ENCODE data around the gene BCL7A.

BCL7A gene

DNA sequence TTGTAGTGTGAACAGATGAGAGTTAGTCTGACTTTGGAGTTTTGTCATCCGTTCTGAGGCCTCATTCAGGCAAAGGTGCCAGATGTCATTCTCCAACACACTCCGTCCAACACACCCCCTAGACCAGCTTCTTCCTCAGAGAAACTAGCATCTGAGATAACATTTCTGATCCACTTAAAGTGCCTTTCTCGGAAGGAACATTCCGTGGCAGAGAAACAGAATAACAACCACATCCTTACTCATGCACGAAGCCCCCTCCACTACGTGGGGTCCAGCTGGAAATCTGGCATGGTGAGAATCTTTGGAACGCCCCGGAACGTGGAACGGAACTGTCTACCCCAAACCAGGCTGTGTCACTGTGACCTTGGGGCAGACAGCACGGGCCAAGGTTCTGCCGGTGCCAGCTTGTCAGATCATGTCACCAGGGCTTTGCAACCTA lies 17.0 kb upstream of the BCL7A start:
- Histone ChIP-seq H3K36me3 (no peaks in the 10 kb centered on the region), H3K4me3 (peak overlapping the region in 1 of 2 donors; percentile 12), H3K27ac (peak overlapping the region; percentile 66 to 80), H3K27me3 (no peaks in the 10 kb centered on the region), H3K4me1 (peaks cover 0 to 24% (median 13%) of the 10 kb centered on the region in 4 donors), H3K9me3 (no peaks in the 10 kb centered on the region)
- intact Hi-C loops (cut with DNase I; ENCODE audit: low total_unique reads), result no loop called here
- no peak for TF ChIP-seq CTCF (IDR thresholded peaks at IDR 0.05)
- no peak for DNase-seq

GRCh38 chr12:122005252-122005776 lies 16.4 kb upstream of the BCL7A start:
- no peaks in the 10 kb centered on the region for H3K27me3 ChIP-seq
- TF ChIP-seq CTCF (IDR thresholded peaks at IDR 0.05), result no peak
- H3K9me3 ChIP-seq, result no peaks in the 10 kb centered on the region
- no peak overlapping the region for H3K4me3 ChIP-seq
- peak overlapping the region; percentile 66 to 80 for H3K27ac ChIP-seq
- intact Hi-C loops (cut with DNase I; ENCODE audit: low total_unique reads), result no loop called here
- peaks cover 0 to 24% (median 13%) of the 10 kb centered on the region in 4 donors for H3K4me1 ChIP-seq
- H3K36me3 ChIP-seq, result no peaks in the 10 kb centered on the region
- no peak for DNase-seq

- H3K4me1 ChIP-seq, result peaks cover 0 to 24% (median 13%) of the 10 kb centered on the region in 4 donors
- no peak for DNase-seq
- H3K36me3 ChIP-seq, result no peaks in the 10 kb centered on the region
- H3K27me3 ChIP-seq, result no peaks in the 10 kb centered on the region
- intact Hi-C loops (cut with DNase I; ENCODE audit: low total_unique reads), result no loop called here
- H3K9me3 ChIP-seq, result no peaks in the 10 kb centered on the region
- TF ChIP-seq CTCF (IDR thresholded peaks at IDR 0.05), result no peak
- no peak overlapping the region for H3K27ac ChIP-seq
- no peak overlapping the region for H3K4me3 ChIP-seq
Observed at GRCh38 chr12:122006186-122006926, 15.3 kb upstream of the BCL7A start.

GRCh38 chr12:122009741-122010140 lies 11.9 kb upstream of the BCL7A start:
- Histone ChIP-seq H3K36me3 (no peaks in the 10 kb centered on the region), H3K27me3 (no peaks in the 10 kb centered on the region), H3K27ac (no peak overlapping the region), H3K4me3 (no peak overlapping the region), H3K9me3 (no peaks in the 10 kb centered on the region), H3K4me1 (peaks cover 0 to 7% (median 0%) of the 10 kb centered on the region in 4 donors)
- intact Hi-C loops (cut with DNase I; ENCODE audit: low total_unique reads), result no loop called here
- TF ChIP-seq CTCF (IDR thresholded peaks at IDR 0.05), result no peak
- no peak for DNase-seq

DNA sequence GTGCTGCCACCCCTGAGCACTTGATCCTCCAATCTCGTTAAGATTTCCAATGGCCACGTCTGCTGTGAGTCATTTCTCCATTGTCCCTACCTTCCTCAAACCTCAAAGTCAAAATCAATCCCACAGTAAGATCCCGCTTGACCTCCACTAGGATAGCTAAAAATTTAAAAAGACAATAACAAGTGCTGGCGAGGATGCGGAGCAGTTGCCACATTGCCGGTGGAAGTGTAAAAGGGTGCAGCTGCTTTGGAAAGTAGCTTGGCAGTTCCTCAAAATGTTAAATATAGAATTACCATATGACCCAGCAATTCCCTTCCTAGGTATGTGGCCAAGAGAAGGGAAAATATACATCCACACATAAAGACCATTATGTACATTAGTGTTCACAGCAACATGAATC lies 9.5 kb upstream of the BCL7A start:
- no peak for DNase-seq
- no peak overlapping the region for H3K4me3 ChIP-seq
- no peak for TF ChIP-seq CTCF (IDR thresholded peaks at IDR 0.05)
- no peaks in the 10 kb centered on the region for H3K36me3 ChIP-seq
- H3K27me3 ChIP-seq, result no peaks in the 10 kb centered on the region
- H3K9me3 ChIP-seq, result no peaks in the 10 kb centered on the region
- no peak overlapping the region for H3K27ac ChIP-seq
- H3K4me1 ChIP-seq, result no peaks in the 10 kb centered on the region
- intact Hi-C loops (cut with DNase I; ENCODE audit: low total_unique reads), result no loop called here
